ENCODE results near the gene PRDM16. TPM values are rescaled to one million over a fixed set of nuclear protein-coding genes. Genes with fewer than 3 reads are reported as not detected.
A peak's percentile ranks its signal among the peaks of the same experiment; 100 is the strongest.

PRDM16 gene
- total and polyA plus RNA-seq, 2 of the 4 experiments (the other 2 are of a cell fraction), result 0.02 TPM; not detected in 1

GRCh38 chr1:3304246-3304645 is 235.2 kb downstream of the PRDM16 start:
- 71% methylated on average over 5 of the region's 11 CpGs; no CpG with 5 or more reads in 1 of the 2 experiments for WGBS, 2 experiments (ENCODE audit: extremely low coverage in 2 of 2, insufficient read length in 1 of 2)

More at GRCh38 chr1:3304246-3304645, 235.2 kb downstream of the PRDM16 start:
- ChIA-PET POLR2A (ENCODE audit: unreplicated experiment) (no interaction called here), CTCF (no interaction called here)
- Histone ChIP-seq H3K27ac (ENCODE audit: insufficient read depth, low read length) (no peak overlapping the region), H3K36me3 (ENCODE audit: control insufficient read depth, insufficient read depth, low read length) (no peaks in the 10 kb centered on the region), H3K18ac (ENCODE audit: low read depth, low read length) (no peak overlapping the region), H2AK5ac (ENCODE audit: low read depth, low read length) (no peak overlapping the region), H3K79me1 (ENCODE audit: low read depth in 1 of 2, low read length in 2 of 2) (no peaks in the 10 kb centered on the region), H3K4me1 (ENCODE audit: control insufficient read depth, insufficient read depth, low read length) (peaks cover 6% of the 10 kb centered on the region), H3K9ac (ENCODE audit: low read depth, low read length) (no peak overlapping the region), H3K9me3 (ENCODE audit: control insufficient read depth, insufficient read depth, low read length) (peaks cover 5% of the 10 kb centered on the region), H2BK5ac (ENCODE audit: low read depth, low read length, poor library complexity, severe bottlenecking) (no peak overlapping the region), H3K4ac (ENCODE audit: low read depth, low read length) (no peak overlapping the region), H4K20me1 (ENCODE audit: insufficient read depth, low read length) (no peaks in the 10 kb centered on the region), H2AFZ (replicated peaks; ENCODE audit: low read length, poor library complexity) (peak overlapping the region; percentile 43), H4K8ac (ENCODE audit: low read depth in 2 of 2, low read length in 2 of 2) (no peak overlapping the region), H3K23ac (ENCODE audit: low read depth, low read length) (no peak overlapping the region), H4K5ac (ENCODE audit: low read depth, low read length) (no peak overlapping the region), H3K56ac (ENCODE audit: extremely low read depth, insufficient read depth, low read length) (no peak overlapping the region), H2AK9ac (replicated peaks; ENCODE audit: low read depth, low read length, poor library complexity) (no peak overlapping the region), H2BK120ac (ENCODE audit: low read depth, low read length) (no peak overlapping the region), H3K9me1 (ENCODE audit: insufficient read depth, low read length) (peaks cover 6% of the 10 kb centered on the region; the same call in 1 of the 2 replicates), H2BK20ac (ENCODE audit: low read depth, low read length) (no peak overlapping the region), H2BK15ac (ENCODE audit: low read depth, low read length) (no peak overlapping the region), H4K91ac (ENCODE audit: insufficient read depth, low read depth, low read length) (no peak overlapping the region), H3K14ac (replicated peaks; ENCODE audit: low read depth, low read length) (no peak overlapping the region), H3K4me3 (ENCODE audit: insufficient read depth, low read depth, low read length) (no peak overlapping the region), H3K4me2 (ENCODE audit: low read depth, low read length) (no peak overlapping the region), H3K27me3 (ENCODE audit: control insufficient read depth, insufficient read depth, low read length) (peaks cover 8% of the 10 kb centered on the region; the same call in 1 of the 2 replicates)
- ATAC-seq (ENCODE audit: low read depth) (no peak), DNase-seq (no peak)
- BruUV-seq (replicated peaks), result no TSS peak
- intact Hi-C loops (cut with micrococcal nuclease) (no loop called here), in situ Hi-C loops (cut with MboI; ENCODE audit: low sequenced_read_pairs) (loop anchor here (25.0 kb wide), 1 partner anchor 892 kb away; the partner anchor contains the start of gene PEX10), dilution Hi-C loops (cut with HindIII; ENCODE audit: low sequenced_read_pairs, unreplicated experiment) (no loop called here)
- TF ChIP-seq FOS (IDR thresholded peaks at IDR 0.05; ENCODE audit: low read depth, low read length), result no peak
- no peak for TF ChIP-seq POLR2A (IDR thresholded peaks at IDR 0.05; ENCODE audit: low read depth, low read length)
- no peak for TF ChIP-seq MAFK (IDR thresholded peaks at IDR 0.05; ENCODE audit: low read depth, low read length)
- no peak for TF ChIP-seq ELK1 (IDR thresholded peaks at IDR 0.05; ENCODE audit: borderline replicate concordance, low read depth, low read length)
- TF ChIP-seq MAZ (IDR thresholded peaks at IDR 0.05; ENCODE audit: borderline replicate concordance, low read depth, low read length), result no peak
